Neural crest cell (in vitro differentiated cells): ENCODE results near the gene RPS6KB2. TPM values are rescaled to one million over a fixed set of nuclear protein-coding genes. Genes with fewer than 3 reads are reported as not detected.

ENCODE experiments used
- DNase-seq: peaks from one replicate; pipeline ENCODE4 v3.0.0; 2021; ENCODE audit warnings: low read depth, mixed read lengths, low spot score
- H3K27ac Mint-ChIP-seq: one replicate; pipeline ENCODE4 v1.8.0; 2021; ENCODE audit warnings: mild to moderate bottlenecking, mixed read lengths; ENCODE audit not compliant: unreplicated experiment
- H3K27me3 Mint-ChIP-seq: 2 replicates; pipeline ENCODE4 v1.8.0; 2021; ENCODE audit warnings: low read depth, mild to moderate bottlenecking, mixed read lengths
- H3K36me3 Mint-ChIP-seq: 2 replicates; pipeline ENCODE4 v1.8.0; 2021; ENCODE audit warnings: low read depth, mild to moderate bottlenecking, mixed read lengths
- H3K4me1 Mint-ChIP-seq: 2 replicates; pipeline ENCODE4 v1.8.0; 2021; ENCODE audit warnings: mixed read lengths
- H3K4me3 Mint-ChIP-seq: one replicate; pipeline ENCODE4 v1.8.0; 2021; ENCODE audit warnings: mild to moderate bottlenecking, mixed read lengths
- H3K9me3 Mint-ChIP-seq: 2 replicates; pipeline ENCODE4 v1.8.0; 2021; ENCODE audit warnings: mixed read lengths
- CTCF ChIP-seq: fragments of 200-600 bp; sonication (generic); conservative IDR thresholded peaks from 2 replicates; pipeline ENCODE4 v1.5.0; 2021; ENCODE audit warnings: antibody characterized with exemption, mild to moderate bottlenecking
- total RNA-seq: library from RNA; stranded (reverse); gene quantifications from 2 replicates; pipeline ENCODE4 v1.2.1, GENCODE V29; 2021

RPS6KB2 gene
- total RNA-seq, 1 donor from 2014 or later = 55.0 TPM

GRCh38 chr11:67437809-67438157 is 9.5 kb downstream of the RPS6KB2 start:
- H3K9me3 Mint-ChIP-seq = no peaks in the 10 kb centered on the region
- no peak for TF ChIP-seq CTCF
- H3K36me3 Mint-ChIP-seq = peaks cover 3% of the 10 kb centered on the region
- H3K4me3 Mint-ChIP-seq = peak overlapping the region; percentile 41
- no peak overlapping the region for H3K27ac Mint-ChIP-seq
- no peaks in the 10 kb centered on the region for H3K27me3 Mint-ChIP-seq
- peaks cover 3% of the 10 kb centered on the region for H3K4me1 Mint-ChIP-seq
- no peak for DNase-seq

- H3K27me3 Mint-ChIP-seq = no peaks in the 10 kb centered on the region
- no peak overlapping the region for H3K27ac Mint-ChIP-seq
- no peak overlapping the region for H3K4me3 Mint-ChIP-seq
- H3K4me1 Mint-ChIP-seq = peaks cover 4% of the 10 kb centered on the region
- peaks cover 3% of the 10 kb centered on the region for H3K36me3 Mint-ChIP-seq
- no peak for DNase-seq
- TF ChIP-seq CTCF = no peak
- H3K9me3 Mint-ChIP-seq = no peaks in the 10 kb centered on the region
Observed at GRCh38 chr11:67438158-67438902, 10.0 kb downstream of the RPS6KB2 start.

- H3K4me3 Mint-ChIP-seq = peak overlapping the region; percentile 62
- no peaks in the 10 kb centered on the region for H3K27me3 Mint-ChIP-seq
- H3K9me3 Mint-ChIP-seq = no peaks in the 10 kb centered on the region
- H3K4me1 Mint-ChIP-seq = peaks cover 4% of the 10 kb centered on the region
- peak overlapping the region; percentile 75 for H3K27ac Mint-ChIP-seq
- H3K36me3 Mint-ChIP-seq = peaks cover 3% of the 10 kb centered on the region
- DNase-seq = no peak
- no peak for TF ChIP-seq CTCF
Observed at GRCh38 chr11:67439321-67440228, 11.3 kb downstream of the RPS6KB2 start.

- TF ChIP-seq CTCF = no peak
- Mint-ChIP-seq H3K9me3 (no peaks in the 10 kb centered on the region), H3K27ac (no peak overlapping the region), H3K4me1 (peaks cover 4% of the 10 kb centered on the region), H3K27me3 (no peaks in the 10 kb centered on the region), H3K36me3 (peaks cover 3% of the 10 kb centered on the region), H3K4me3 (peak overlapping the region; percentile 68)
- DNase-seq = no peak
Observed at GRCh38 chr11:67440229-67441097, 12.2 kb downstream of the RPS6KB2 start.

- H3K36me3 Mint-ChIP-seq = peaks cover 3% of the 10 kb centered on the region
- no peaks in the 10 kb centered on the region for H3K27me3 Mint-ChIP-seq
- no peaks in the 10 kb centered on the region for H3K9me3 Mint-ChIP-seq
- no peak for DNase-seq
- peak overlapping the region; percentile 68 for H3K4me3 Mint-ChIP-seq
- H3K27ac Mint-ChIP-seq = no peak overlapping the region
- TF ChIP-seq CTCF = no peak
- peaks cover 4% of the 10 kb centered on the region for H3K4me1 Mint-ChIP-seq
Observed at GRCh38 chr11:67441098-67441563, 12.8 kb downstream of the RPS6KB2 start.
